HG03520 (cell line): ENCODE measurements around the gene GTF3C5.
"Not testable (repeated sequence)": the region's sequence is repeated elsewhere in the genome, so short reads cannot be mapped to it uniquely, and the experiment has no call there.

ENCODE experiments used
- ATAC-seq: cut with Tn5 transposase; IDR thresholded peaks from one replicate; pipeline ENCODE4 v1.9.1; 2021; ENCODE audit warnings: mild to moderate bottlenecking, moderate library complexity; ENCODE audit not compliant: unreplicated experiment

Gene GTF3C5

DNA sequence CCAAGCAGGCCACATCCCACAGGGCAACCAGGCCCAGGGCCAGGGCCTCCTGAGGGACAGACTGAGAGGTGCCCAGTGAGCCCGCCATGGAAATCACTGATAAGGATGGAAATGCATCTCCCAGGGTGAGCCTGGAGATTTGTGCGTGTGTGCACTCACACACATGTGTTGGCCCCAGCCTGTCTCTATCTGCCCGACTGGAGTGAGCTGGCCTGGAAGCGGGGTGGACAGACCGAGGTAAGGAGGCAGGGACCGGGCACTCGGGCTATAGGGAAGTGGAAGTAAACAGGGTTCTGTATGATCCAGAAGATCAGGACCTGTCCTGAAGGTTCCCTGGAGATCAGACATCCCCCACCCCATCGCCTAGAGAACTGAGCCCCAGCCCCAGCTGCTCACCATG lies 34.9 kb upstream of the GTF3C5 start:
- ATAC-seq: no peak

DNA sequence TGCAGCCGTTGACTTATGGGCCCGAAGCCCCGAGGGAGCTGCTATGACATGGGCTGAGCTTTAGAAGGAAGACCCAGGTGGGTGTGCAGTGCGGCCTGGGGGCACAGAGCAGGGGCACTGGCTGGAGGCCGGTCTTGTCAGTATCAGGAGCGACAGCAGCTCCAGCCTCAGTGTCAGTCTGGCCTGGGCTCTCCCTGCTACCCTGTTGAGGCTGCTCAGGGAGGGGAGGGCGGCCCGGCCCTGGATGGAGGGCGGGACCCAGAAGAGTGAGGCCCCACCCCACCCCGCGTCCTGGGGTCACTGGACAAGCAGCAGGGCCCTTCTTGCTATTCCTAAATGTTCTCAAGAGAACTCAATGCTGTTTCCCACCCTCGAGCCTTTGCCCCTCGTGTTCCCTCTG lies 34.3 kb upstream of the GTF3C5 start:
- ATAC-seq: no peak

DNA sequence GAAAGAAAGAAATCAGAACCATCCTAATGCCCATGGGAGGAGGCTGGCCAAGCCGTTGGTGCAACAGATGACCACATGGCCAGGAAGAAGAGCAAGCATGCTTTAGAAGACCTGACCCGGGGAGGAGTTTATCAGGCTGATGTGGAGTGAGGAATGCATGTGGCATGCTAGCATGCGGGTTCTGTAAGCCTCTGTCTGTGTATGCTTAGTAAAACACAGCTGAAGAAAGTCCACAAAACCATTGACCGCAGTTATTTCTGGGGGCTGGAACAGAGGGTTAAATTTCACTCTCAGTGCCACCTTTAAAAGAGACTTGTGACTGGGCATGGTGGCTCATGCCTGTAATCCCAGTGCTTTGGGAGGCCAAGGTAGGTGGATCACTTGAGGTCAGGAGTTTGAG lies 33.2 kb upstream of the GTF3C5 start:
- ATAC-seq: no peak

DNA sequence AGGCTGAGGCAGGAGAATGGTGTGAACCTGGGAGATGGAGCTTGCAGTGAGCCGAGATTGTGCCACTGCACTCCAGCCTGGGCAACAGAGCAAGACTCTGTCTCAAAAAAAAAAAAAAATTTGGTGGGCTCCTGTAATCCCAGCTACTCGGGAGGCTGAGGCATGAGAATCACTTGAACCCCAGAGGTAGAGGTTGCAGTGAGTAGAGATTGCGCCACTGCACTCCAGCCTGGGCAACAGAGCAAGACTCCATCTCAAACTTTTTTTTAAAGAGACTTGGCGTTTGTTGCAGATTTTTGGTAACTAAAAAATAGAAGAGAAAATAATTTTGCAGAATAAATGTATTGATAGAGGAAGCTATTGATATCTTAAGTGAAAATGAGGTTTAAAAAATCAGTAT lies 32.6 kb upstream of the GTF3C5 start:
- not testable (repeated sequence) for ATAC-seq

- no peak for ATAC-seq
Measured at GRCh38 chr9:132998831-132999635, 31.8 kb upstream of the GTF3C5 start.

DNA sequence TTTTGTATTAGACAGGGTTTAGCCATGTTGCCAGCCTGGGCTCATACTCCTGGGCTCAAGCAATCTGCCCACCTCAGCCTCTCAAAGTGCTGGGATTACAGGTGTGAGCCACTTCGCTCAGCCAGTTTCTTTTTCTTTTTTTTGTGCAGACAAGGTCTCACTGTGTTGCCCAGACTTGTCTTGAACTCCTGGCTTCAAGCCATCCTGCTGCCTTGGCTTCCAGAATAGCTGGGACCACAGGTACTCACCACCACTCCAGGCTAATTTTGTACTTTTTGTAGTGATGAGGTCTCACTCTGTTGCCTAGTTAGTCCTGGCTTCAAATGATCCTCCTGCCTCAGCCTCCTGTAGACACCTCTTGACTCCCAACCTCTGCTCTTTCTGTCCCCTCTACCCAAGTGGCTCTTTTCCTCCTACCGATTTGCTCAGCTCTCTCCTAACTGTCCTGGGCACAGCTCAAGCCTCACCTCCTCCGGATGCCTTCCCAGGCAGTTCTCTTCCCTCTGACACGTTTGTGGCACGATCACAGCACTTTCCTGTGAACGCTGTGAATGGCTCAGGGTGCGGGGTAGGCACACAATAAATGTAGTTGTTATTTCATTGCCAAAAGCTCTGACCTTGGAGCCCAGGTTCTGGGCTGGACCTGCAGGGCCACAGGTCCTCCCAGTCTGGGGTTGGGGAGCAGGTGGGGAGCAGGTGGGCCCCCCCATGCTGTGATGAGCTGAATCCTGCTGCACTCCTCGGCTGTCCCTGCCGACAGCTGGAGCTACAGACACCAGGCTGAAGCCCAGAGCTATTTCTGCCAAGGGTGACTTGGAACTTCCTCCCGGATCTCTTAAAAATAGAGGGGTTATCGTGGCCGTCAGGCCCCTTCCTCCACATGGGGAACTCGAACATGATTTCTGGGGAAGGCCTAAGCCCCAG lies 28.4 kb upstream of the GTF3C5 start:
- ATAC-seq: no peak

- ATAC-seq: no peak
Measured at GRCh38 chr9:133003071-133003461, 27.7 kb upstream of the GTF3C5 start.

- no peak for ATAC-seq
Measured at GRCh38 chr9:133003671-133004090, 27.1 kb upstream of the GTF3C5 start.

DNA sequence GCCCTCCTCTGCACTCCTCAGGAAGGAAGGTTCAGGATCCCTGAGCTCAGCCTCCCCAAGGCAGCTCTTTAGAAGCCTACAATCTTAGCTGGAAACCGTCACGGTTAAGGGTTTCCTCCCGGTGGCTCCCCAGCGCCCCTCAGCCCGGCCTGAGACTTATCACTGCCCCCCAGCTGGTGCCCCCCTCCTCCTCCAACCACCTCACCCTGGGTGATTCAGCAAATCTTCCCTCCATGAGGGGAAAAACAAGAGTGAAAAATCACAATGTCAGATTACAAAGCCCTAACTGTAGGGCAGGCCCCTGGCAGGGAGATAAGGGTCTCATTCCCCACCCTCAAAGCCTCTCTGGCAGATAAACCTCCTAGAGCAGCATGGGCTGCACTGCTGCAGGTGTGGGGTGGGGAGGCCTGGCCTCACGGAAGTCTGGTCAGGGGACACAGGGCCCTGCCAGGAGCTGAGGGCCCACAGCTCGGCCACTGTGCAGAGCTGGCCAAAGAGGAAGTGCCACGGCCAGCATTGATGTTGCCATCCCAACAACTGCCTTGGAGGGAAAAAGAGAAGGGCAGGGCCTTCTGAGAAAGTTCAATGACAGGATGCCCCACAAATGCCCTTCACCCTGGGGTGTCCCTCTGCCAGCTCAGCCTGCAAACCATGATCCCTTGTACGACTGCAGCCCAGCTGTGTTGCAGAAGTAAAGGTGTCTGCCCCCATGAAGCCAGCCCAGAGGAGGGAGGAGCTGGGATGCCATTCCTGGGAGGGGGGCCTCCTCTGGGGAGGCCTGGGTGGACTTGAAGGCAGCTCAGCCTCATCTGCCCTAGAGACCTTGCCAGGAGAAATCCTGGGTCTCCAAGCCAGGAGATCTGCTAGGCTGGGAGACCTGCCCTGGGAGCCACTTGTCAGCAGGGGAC lies 26.5 kb upstream of the GTF3C5 start:
- ATAC-seq: no peak

DNA sequence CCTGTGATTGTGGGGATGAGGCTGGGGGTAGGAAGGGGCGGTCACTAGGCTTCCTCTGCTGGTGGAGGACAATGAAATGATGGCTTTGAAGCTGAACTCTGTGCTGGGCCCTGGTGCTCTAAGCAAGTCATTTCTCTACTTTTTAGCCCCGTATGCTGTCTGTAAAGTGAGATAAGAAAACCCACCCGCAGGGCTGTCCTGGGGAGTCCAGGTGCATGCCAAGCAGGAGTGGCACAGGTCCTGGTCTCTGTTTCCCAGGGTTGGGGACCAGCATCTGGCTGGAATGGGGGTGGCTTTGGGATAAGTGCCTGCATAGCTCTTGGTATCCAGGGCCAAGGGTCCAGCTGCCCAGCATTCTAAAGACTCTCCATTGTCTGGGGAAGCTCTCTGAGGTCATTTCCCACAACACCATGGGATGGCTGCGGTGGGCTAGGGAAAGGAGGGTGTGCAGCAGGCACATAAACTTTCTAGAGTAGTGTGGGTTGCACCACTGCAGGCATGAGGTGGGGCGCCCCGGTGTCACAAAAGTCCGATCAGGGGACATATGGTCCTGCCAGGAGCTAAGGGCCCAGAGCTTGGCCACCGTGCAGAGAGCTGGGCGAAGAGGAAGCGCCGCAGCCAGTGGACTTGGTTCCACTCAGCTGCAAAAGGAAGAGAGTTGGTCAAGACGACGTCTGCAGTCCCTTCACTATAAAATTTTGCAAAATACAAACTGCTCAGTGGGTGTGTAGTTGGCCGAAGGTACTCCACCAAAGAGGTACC lies 25.6 kb upstream of the GTF3C5 start:
- no peak for ATAC-seq

DNA sequence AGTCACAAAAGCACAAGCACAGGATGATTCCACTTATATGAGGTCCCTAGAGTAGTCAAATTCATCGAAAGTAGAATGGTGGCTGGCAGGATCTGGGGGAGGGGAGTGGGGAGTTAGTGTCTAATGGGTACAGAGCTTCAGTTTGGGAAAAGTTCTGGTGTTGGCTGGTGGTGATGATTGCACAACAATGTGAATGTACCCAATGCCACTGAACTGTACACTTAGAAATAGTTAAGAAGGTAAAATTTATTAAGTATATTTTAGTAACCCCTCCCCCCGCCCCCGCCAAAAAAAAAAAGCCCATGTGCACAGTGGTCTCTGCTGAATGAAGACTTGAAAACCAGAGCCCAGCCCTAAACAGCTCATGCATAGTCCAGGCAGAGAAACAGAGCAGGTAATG lies 24.8 kb upstream of the GTF3C5 start:
- no peak for ATAC-seq

DNA sequence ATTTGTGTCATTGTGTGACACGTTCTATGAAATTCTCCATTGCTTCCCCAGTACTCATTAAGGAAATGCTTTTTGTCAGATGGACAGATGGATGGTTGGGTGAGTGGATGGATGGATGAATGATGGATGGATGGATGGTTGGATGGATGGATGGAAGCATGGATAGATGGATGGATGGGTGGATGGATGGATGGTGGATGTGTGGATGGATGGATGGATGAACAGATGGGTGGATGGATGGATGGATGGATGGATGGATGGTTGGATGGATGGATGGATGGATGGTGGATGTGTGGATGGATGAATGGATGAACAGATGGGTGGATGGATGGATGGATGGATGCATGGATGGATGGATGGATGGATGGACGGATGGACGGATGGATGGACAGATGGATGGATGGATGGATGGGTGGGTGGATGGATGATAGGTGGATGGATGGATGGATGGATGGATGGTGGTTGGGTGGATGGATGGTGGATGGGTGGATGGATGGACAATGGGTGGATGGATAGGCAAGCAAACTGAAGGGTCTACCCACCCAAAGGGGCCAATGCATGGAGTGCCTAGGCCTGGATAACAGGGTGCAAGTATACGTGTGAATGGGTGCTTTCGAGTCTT lies 24.0 kb upstream of the GTF3C5 start:
- no peak for ATAC-seq

GRCh38 chr9:133008406-133008805 lies 22.4 kb upstream of the GTF3C5 start:
- ATAC-seq: no peak

DNA sequence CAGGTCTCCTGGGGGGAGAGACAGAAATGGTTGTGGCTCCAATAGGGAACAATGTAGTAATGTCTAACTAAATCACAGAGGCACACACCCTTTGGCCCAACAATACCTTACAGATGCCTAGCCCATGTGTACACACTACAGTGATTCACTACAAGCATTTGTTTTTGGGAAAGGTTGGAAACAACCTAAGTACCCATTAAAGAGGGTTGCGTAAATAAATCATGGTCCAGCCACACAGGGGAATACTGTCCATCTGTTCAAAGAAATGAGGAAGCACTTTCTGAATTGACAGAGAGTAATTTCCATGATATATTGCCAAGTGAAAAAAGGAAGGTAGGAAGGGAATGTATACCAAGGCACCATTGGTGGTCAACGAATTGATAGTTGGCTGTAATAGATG lies 22.0 kb upstream of the GTF3C5 start:
- no peak for ATAC-seq

DNA sequence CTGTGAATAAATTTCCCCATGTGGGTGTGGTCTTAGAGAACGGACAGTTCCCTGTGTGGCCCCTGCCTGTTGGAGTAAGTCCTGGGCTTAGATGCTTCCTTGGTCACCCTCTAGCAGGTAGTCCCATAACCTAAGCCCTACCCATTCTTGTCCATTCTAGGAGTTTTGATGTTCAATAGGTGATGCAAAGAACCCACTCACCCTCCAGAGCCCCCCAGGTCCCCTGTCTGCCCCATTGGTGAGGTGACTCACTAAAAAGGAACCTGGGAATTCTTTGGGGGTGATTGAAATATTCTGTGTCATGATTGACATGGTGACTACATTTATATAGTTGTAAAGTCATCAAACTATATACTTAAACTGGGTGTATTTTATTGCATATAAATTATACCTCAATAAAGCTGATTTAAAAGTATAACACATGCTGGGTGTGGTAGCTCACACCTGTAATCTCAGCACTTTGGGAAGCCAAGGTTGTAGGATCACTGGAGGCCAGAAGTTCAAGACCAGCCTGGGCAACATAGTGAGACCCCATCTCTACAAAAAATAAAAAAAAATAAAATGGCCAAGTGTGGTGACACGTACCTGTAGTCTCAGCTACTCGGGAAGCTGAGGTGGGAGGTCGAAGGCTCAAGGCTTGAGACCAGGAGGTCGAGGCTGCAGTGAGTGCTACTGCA lies 20.8 kb upstream of the GTF3C5 start:
- no peak for ATAC-seq

GRCh38 chr9:133014696-133015095 lies 16.1 kb upstream of the GTF3C5 start:
- ATAC-seq: no peak

GRCh38 chr9:133023117-133023890 lies 7.5 kb upstream of the GTF3C5 start:
- ATAC-seq: no peak

- no peak for ATAC-seq
Measured at GRCh38 chr9:133026426-133026825, 4.4 kb upstream of the GTF3C5 start.
